Mesodermal cell (in vitro differentiated cells): ENCODE data around the gene ATP11B.
"Not testable (repeated sequence)": the region's sequence is repeated elsewhere in the genome, so short reads cannot be mapped to it uniquely, and the experiment has no call there.

Experiments used
- H3K27ac ChIP-seq: 2 replicates; pipeline ENCODE4 v1.7.0; 2013; ENCODE audit warnings: mild to moderate bottlenecking, low read depth, low read length, moderate library complexity; ENCODE audit not compliant: severe bottlenecking
- H3K36me3 ChIP-seq: 2 replicates; pipeline ENCODE4 v1.7.1; 2013; ENCODE audit warnings: mild to moderate bottlenecking, low read length, moderate library complexity; ENCODE audit not compliant: control insufficient read depth, insufficient read depth
- H3K4me1 ChIP-seq: one replicate; pipeline ENCODE4 v1.7.1; 2013; ENCODE audit warnings: mild to moderate bottlenecking, low read length; ENCODE audit not compliant: insufficient read depth, control insufficient read depth, poor library complexity, severe bottlenecking
- H3K4me3 ChIP-seq: 2 replicates; pipeline ENCODE4 v1.7.0; 2013; ENCODE audit warnings: low read length, control low read depth, mild to moderate bottlenecking; ENCODE audit not compliant: insufficient read depth, poor library complexity, severe bottlenecking; ENCODE audit errors: extremely low read depth
- H3K9me3 ChIP-seq: 2 replicates; pipeline ENCODE4 v1.7.1; 2013; ENCODE audit warnings: mild to moderate bottlenecking, low read length, moderate library complexity; ENCODE audit not compliant: control insufficient read depth
- WGBS, 2 experiments: methylation state at CpG; one replicate each; pipeline ENCODE4 v1.1.5; 2013; ENCODE audit warnings: missing lambda C conversion rate in 2 of 2; ENCODE audit not compliant: insufficient coverage in 2 of 2; 5-methylcytosine and 5-hydroxymethylcytosine counted together

The ATP11B gene

DNA sequence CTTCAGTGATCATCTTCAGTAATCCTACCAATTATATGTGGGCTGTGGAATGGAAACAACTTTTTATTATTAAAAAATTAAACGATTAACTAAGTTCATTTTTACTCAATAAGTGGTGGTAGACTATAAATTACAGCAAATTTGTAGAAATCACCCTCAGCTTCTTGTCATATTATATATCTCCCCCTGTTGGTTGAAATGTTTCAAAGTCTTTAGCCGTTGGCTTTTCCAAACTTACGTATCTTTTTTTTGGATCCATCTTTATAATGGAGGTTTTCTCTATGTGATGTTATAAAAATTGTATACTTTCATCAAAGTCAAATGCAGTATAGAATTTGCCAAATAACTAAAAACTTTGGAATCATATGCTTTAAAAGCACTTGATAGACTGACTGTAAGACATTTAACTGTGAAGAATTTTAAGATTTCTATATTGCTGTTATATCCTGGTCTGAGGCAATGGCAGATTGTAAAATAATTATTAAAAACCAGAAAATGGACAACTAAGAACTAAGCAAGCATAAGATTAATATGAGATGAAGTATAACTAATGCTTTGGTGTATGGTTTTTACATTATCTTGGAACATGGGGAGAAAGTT, 44.7 kb downstream of the ATP11B start:
- Histone ChIP-seq H3K9me3 (no peaks in the 10 kb centered on the region), H3K36me3 (peaks cover 3% of the 10 kb centered on the region), H3K27ac (no peak overlapping the region), H3K4me3 (no peak overlapping the region), H3K4me1 (no peaks in the 10 kb centered on the region)
- no CpG with 5 or more reads among the region's 3 CpGs for WGBS, 2 experiments

DNA sequence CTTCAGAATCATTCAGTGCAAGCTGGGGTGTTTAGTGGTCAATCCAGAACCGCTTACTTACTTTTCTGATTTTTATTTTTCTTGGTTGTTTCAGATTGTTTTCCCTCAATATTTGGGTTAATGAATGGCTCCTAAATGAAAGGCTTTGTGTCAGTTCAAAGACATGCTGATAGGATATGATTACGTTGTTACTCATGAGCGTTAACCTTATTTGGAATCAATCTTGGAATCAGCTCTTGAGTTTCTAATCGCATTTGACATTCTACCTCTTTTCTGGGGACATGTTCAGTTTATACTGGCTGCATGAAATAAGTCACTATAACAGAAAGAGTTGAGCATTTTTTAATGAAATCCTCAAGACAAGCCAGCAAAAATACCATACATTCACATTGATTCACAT, 50.2 kb downstream of the ATP11B start:
- 96 to 100% methylated on average over 1 to 3 of the region's 4 CpGs for WGBS, 2 experiments
- Histone ChIP-seq H3K4me3 (no peak overlapping the region), H3K36me3 (peaks cover 18% of the 10 kb centered on the region), H3K9me3 (no peaks in the 10 kb centered on the region), H3K4me1 (peaks cover 6% of the 10 kb centered on the region), H3K27ac (no peak overlapping the region)

- H3K4me3 ChIP-seq: no peak overlapping the region
- no peaks in the 10 kb centered on the region for H3K9me3 ChIP-seq
- H3K27ac ChIP-seq: no peak overlapping the region
- H3K36me3 ChIP-seq: peaks cover 30% of the 10 kb centered on the region
- H3K4me1 ChIP-seq: no peaks in the 10 kb centered on the region
These were observed 55.6 kb downstream of the ATP11B start for GRCh38 chr3:182848906-182849305.

DNA sequence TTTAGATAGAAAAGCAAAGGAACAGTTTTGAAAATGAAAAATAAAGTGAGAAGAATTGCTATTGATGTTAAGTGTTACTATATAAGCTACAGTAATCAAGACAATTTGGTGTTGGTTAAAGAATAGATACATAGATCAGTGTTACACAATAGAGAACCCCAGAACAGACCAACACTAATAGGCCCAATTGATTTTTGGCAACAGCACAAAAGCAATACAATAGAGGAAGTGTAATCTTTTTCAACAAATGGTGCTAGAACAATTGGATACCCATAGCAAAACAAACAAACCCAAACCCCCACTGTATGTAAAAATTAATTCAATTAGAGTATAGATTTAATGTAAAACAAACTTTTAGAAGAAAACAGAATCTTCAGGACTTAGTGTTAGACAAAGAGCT, 61.8 kb downstream of the ATP11B start:
- no peak overlapping the region for H3K27ac ChIP-seq
- no peaks in the 10 kb centered on the region for H3K9me3 ChIP-seq
- H3K4me3 ChIP-seq: no peak overlapping the region
- peaks cover 7% of the 10 kb centered on the region for H3K36me3 ChIP-seq
- H3K4me1 ChIP-seq: no peaks in the 10 kb centered on the region

- no peaks in the 10 kb centered on the region for H3K4me1 ChIP-seq
- no peaks in the 10 kb centered on the region for H3K9me3 ChIP-seq
- no peak overlapping the region for H3K27ac ChIP-seq
- WGBS, 2 experiments: no CpG with 5 or more reads among the region's 1 CpG
- H3K4me3 ChIP-seq: no peak overlapping the region
- H3K36me3 ChIP-seq: no peaks in the 10 kb centered on the region
These were observed 68.0 kb downstream of the ATP11B start for GRCh38 chr3:182861348-182861747.

- no peaks in the 10 kb centered on the region for H3K4me1 ChIP-seq
- 97 to 100% methylated on average over 1 to 3 of the region's 3 CpGs for WGBS, 2 experiments
- H3K9me3 ChIP-seq: no peaks in the 10 kb centered on the region
- no peak overlapping the region for H3K27ac ChIP-seq
- H3K4me3 ChIP-seq: no peak overlapping the region
- H3K36me3 ChIP-seq: no peaks in the 10 kb centered on the region
These were observed 69.0 kb downstream of the ATP11B start for GRCh38 chr3:182862159-182862860.

- no peak overlapping the region for H3K27ac ChIP-seq
- WGBS, 2 experiments: no CpG with 5 or more reads among the region's 1 CpG
- no peak overlapping the region for H3K4me3 ChIP-seq
- no peaks in the 10 kb centered on the region for H3K9me3 ChIP-seq
- no peaks in the 10 kb centered on the region for H3K4me1 ChIP-seq
- H3K36me3 ChIP-seq: peaks cover 11% of the 10 kb centered on the region
These were observed 75.8 kb downstream of the ATP11B start for GRCh38 chr3:182869059-182869458.

- not testable (repeated sequence) for H3K27ac ChIP-seq, H3K4me1 ChIP-seq, H3K4me3 ChIP-seq, H3K9me3 ChIP-seq
- WGBS, 2 experiments: 100% methylated on average over 1 of the region's 3 CpGs; no CpG with 5 or more reads in 1 of the 2 experiments
- peaks cover 15% of the 10 kb centered on the region for H3K36me3 ChIP-seq
These were observed 77.6 kb downstream of the ATP11B start for GRCh38 chr3:182870917-182871316.

DNA sequence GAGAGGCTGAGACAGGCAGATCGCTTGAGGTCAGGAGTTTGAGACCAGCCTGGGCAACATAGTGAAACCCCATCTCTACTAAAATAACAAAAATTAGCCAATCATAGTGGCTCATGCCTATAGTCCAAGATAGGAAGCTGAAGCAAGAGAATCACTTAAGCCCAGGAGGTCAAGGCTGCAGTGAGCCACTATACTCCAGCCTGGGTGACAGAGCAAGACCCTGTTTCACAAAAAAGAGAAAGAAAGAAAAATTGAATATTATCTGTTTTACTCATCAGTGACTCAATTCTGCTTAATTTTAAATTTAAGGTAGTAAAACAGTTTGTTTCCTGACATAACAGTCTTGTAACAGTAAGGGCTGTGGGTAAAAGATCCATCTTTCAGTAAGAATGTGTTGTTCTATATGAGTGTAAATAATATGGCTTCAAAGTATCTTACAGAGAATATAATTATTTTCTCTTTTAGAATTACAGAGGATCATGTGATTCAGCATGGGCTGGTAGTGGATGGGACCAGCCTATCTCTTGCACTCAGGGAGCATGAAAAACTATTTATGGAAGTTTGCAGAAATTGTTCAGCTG, 85.8 kb downstream of the ATP11B start:
- H3K4me3 ChIP-seq: no peak overlapping the region
- H3K9me3 ChIP-seq: no peaks in the 10 kb centered on the region
- 100% methylated on average over 1 of the region's 1 CpG; no CpG with 5 or more reads in 1 of the 2 experiments for WGBS, 2 experiments
- no peaks in the 10 kb centered on the region for H3K4me1 ChIP-seq
- no peak overlapping the region for H3K27ac ChIP-seq
- peaks cover 4% of the 10 kb centered on the region for H3K36me3 ChIP-seq

- H3K4me3 ChIP-seq: no peak overlapping the region
- no peaks in the 10 kb centered on the region for H3K9me3 ChIP-seq
These were observed 93.2 kb downstream of the ATP11B start for GRCh38 chr3:182886497-182886896.

GRCh38 chr3:182889948-182890629, 96.8 kb downstream of the ATP11B start:
- Histone ChIP-seq H3K4me3 (no peak overlapping the region), H3K9me3 (no peaks in the 10 kb centered on the region), H3K4me1 (no peaks in the 10 kb centered on the region), H3K27ac (no peak overlapping the region), H3K36me3 (peaks cover 8% of the 10 kb centered on the region)
- 88% methylated on average over 1 of the region's 3 CpGs; no CpG with 5 or more reads in 1 of the 2 experiments for WGBS, 2 experiments

More at GRCh38 chr3:182886497-182886896, 93.2 kb downstream of the ATP11B start:
- H3K36me3 ChIP-seq: peaks cover 8% of the 10 kb centered on the region
- no peaks in the 10 kb centered on the region for H3K4me1 ChIP-seq
- H3K27ac ChIP-seq: no peak overlapping the region
